ENCODE data around the gene SRC.
A peak's percentile ranks its signal among the peaks of the same experiment; 100 is the strongest.

Gene SRC

DNA sequence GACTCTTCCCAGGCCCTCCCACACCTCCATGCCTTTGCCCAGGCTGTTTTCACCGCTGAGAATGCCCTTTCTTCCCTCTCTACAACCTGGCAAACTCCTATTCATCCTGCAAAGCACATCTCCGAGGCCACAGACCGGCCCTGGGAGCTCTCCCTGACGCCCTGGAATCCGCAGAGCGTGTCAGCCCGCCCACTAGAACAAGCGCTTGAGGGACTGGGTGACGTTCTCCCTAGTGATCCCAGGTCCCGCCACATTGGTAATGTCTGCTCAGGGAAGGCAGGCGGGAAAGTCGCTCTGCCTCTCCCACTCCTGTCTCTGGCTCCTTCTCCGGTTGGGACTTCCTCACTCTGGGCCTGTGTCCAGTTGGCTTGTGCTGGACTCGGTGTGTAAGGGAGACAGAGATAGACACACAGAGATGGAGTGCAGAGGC lies 61.6 kb downstream of the SRC start:
- peak in 20 of 58 donors; percentile 10 to 71 (median 27) for DNase-seq

DNA sequence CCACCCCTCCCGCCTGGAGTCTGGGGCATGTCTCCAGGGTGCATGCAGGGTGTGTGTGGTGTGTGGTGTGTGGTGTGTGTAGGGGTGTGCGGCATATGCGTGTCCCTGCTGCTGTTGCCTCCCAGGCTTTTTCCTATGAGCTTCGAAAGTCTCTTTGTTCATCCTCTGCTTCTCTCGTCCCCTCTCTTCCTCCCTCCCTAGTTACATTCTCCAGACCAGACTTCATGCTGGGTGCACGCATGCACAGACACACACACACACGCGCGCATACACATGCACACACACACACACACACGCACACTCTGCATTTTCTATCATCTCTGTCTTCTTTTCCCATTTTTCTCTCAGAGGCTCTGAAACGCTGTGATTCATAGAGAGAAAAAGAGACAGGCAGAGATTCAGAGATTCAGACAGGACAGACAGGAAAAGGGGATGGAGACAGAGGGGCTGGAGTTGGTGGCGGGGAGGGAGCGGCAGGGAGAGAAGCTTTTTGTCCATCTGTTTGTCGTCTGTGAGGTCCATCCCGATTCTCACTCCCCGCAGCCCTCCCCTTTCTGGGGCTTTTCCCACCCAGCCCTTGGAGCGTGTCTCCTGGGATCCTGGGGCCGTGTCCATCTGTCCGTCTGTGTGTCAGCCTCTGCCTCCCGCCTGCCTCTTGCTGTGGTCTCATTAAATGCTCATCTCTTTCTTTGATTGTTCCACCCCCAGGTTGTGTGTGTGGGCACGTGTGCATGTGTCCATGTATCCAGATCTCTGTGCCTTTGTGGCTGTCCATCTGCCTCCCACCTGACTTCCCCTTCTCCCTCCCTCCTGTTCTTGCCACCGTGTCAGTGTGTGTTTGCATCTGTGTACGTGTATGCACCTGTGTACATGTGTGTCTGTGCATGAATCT lies 62.6 kb downstream of the SRC start:
- peak in 20 of 58 donors; percentile 12 to 58 (median 22) for DNase-seq

DNA sequence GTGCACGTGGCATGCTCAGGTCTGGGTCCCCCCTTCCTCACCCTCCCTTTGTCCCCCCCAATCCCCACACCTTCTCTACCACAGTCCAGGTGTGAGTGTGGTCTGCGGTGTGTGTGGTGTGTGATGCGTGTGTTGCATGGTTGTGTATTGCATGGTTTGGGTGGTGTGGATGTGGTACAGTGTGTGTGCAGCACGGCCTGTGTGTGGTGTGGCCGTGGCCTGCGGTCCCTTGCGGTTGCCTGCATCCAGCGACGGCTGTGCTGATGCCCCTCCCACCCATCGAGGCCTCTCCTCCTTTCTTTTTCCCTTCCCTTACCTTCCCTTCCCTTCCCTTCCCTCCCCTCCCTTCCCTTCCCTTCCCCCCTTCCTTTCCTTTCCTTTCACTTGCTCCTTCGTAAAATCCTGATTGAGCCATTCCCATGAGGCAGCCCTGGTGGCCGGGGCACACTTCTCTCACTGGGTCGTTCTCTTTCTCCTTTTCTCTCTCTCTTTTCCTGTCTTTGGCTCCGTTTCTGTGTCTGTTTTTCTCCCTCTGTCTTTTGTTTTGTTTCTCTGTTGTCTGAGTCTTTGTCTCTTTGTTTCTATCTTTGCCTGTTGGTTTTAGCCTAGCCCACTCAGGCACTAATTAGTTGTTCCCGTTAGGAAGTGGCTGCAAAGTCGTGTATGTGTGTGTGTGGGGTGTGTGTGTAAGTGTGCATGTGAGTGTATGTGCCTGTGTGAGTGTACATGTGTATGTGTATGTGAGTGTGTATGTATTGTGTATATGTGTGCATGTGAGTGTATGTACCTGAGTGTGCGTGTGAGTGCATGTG lies 65.7 kb downstream of the SRC start:
- DNase-seq: no peak

DNA sequence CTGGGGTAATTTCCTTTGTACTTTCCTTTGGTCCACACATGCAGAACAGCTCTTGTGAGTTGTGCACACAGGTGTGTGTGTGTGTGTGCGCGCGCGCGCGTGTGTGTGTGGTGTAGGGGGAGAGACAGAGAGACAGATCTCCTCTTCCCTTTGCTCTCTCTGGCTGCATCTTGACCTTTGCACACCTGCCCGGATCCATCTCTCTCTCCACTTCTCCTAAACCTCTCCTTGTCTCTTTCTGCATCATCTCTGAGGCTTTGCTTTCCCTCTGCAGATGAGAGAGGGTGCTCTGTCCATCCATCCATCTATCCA lies 67.0 kb downstream of the SRC start:
- no peak for DNase-seq

DNA sequence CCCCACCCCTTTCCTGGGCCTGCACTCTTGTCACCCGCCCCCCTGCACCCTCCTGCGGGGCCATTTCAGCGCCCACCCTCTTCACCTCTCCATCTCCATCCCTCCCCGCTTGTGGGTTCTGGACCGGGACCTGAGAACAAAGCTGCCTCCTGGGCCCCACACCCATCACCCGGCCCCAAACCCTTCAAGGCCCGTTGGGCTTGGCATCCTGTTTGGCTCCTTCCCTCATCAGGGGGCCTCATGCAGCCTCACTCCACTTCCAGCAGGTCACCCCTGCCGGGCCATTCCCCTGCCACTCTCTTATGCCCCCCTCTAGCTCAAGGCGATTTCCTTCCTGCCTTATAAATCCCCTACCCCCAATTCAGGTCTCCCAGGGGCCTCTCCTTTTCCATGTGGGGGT lies 67.4 kb downstream of the SRC start:
- DNase-seq: no peak

DNA sequence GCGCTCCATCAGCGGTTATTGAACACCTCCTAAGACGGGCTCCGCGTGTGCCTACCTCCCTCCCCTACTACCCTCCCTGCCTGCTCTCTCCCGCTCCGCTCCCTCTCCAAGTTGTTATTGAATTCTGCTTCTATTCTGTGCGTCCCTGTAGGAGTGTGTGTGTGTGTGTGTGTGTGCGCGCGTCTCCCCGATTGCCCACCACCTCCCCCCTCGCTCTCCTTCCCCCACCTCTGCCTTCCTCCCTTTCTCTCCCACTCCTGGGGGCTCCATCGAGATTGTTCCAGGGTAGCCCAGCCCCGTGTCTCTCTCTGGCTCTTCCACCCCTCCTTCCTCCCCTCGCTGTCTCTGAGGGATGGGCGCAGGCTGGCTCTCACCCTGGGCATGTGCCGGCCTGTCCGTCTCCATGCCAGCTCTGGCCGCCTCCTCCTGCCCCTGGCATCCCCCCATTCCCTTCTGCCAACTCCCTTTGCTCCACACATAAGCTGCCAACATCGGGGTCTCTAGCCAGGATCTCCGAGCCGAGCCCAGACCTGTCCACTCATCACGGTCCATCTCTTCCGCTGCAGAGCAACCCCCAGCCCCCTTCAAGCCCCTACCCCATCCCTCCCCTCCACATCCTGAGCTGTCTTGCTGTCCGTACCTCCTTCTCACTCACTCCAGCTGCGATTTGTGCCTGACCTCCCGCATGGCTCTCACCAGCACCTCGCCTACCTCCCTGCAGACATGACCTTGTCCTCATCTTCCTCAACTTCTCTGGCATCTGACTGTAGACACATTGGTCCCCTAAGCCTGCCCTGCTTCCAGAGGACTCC lies 68.5 kb downstream of the SRC start:
- peak in 3 of 58 donors; percentile 8 to 39 (median 21) for DNase-seq

DNA sequence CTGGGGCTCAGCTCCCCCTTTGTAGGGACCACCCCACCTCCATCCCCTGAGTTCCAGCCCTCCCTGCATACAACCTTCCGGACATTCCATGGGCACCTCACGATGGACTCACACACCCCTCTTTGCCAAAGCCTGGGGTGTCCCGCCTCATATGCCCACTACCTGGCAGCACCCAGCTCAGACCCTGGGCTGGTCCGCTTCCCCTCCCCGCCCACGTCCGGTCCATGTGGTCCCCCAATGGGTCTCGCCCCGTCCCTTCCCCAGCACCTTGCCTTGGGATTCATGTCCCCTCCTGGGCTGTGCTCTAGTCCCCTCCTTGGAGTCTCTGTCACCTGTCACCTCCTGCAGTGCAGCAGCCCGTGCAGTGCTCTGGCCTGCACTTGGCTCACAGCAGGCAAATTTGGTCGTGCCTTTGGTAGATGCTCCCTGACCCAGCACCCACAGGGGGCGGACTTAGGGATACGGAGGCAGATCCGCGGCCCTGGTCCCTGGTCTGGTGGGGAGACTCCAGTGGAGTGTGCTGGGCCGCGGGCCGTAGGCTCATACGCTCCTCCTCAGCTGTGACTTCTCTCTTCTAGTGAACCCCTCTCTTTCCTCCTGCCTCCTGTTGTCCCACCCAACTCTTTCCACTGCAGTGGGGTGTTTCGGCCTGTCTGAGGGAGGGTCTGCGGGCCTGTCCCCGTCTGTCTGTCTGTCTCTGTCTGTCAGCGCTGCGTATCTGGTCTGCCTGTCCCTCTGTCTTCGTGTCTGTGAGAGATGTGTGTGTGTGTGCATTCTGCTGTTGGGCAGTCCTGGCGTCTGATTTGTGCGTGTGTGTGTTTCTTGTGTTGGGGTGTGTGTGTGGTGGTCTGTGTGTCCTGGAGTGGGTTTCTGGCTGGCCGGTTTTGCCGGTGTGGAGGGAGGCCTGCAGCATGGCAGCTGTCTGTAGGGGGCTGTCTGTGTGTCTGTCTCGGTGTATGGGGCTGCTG lies 69.5 kb downstream of the SRC start:
- no peak for DNase-seq

DNA sequence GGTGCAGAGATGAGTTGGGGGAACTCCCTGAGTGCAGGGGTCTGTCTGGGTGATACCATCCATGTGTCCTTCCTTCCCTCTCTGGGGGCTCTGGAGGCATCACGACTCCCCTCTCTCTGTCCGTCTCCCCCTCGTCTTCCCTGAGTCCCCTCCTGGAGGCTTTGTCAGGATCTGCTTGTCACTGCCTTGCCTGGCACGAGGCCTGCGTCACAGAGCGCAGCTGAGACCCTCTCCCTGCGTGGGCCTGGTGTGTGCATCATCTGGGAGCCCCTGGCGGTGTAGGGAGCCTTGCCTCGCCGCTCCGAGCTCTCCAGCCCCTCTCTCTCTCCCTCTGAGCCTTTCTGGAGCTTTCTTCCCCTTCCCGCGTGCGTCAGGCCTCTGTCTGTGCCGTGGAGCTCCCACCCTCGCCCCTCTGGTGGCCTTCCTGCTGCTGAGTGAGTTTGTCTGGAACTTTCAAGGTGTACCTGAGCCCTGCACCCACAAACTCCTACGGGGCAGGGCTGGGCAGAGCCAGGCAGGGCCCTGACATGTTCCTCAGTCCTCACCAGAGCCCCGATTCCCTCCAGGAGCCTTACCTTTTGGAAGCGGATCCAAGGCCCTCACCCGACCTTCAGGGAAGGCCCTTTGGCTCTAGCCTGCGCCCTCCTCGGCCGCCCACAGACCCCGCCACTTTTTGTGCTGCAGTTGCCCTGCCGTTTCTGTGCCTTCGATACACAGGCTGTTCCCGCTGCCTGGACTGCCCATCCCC lies 70.3 kb downstream of the SRC start:
- DNase-seq: no peak

DNA sequence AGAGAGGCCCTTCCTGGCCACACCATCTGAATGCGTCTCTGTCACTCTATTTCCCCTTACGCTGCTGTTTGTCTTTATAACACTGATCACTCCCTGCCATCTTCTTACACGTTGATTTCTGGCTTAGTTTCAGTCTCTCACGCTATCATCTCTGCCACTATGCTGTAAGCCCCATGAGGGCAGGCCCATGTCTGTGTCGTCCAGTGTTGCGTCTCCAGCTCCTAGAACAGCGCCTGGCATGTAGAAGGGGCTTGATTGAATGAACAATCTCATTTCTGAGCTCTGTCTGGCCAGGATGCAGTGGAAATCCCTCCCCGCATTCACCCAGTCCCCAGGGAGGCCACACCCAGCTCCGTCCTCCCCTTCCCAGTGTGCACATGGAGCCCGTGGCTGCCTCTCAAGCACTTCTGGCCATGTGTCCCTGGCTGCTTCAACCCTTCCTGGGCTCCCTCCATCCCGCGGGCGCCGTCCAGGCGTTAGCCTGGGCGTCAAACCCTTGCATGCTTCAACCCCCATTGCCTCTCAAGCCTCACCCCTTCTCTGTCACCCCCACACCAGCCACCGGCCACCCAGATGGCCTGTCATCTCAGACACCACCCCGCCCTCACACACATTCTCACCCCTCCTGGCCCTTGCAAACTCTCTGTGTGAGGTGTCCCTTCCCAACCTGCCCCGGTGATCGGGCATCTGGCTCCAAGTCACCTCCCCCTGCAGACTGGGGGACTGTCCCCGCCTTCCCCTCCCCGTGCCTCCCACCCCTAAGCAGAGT lies 71.1 kb downstream of the SRC start:
- DNase-seq: no peak

DNA sequence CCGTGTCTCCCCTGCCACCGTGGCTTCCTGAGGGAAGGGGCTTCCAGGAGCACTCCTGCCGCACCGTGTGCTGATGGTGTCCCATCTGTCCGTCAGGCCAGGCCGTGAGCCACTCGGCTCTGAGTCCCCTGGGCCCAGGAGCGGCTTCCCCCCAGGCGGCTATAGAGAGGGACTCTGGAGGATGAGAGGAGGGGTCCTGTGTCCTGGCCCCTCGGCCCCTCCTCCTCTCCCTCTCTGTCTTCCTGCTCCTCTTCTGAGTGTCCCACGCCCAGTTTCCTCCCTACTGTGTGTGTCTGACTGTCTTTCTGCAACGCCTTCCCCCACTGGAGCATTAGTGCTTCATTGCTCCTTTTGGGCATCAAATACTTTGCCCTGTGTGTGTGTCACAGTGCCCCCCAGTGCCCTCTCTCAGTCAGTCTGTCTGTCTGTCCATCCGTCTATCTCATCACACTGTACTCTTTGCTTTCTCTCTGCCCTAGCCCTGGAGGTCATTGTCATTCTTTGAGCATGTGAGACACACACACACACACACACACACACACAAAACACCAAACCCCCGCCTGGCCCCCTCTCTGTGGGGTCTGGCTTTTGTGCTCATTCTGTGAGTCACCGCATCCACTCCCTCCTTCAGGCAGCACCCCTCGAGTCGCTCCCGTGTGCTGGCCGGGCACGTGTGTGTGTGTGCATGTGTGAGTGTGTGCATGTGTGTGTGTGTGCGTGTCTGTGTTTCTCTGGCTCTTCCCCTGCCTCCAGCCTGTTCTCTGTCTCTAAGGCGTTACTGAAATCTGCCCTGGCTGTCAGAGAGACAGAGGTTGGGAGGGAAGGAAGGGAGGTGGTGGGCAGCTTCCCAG lies 71.9 kb downstream of the SRC start:
- no peak for DNase-seq

DNA sequence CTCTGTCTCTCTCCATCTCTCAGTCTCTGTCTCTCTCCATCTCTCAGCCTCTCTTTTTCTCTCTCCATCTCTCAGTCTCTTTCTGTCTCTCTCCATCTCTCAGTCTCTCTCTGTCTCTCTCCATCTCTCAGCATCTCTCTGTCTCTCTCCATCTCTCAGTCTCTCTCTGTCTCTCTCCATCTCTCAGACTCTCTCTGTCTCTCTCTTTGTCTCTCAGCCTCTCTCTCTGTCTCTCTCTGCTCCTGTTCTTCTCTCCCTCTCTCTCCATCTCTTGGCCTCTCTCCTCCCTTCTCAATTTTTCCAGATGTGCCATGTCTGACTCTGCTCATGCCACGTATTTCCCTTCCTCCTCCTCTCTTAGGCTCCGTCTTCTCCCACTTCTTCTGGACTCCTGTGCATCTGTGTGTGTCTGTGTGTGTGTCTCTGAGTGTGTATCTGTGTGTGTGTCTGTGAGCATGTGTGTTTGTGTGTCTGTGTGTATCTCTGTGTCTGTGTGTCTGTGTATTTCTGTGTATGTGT lies 72.7 kb downstream of the SRC start:
- DNase-seq: no peak

DNA sequence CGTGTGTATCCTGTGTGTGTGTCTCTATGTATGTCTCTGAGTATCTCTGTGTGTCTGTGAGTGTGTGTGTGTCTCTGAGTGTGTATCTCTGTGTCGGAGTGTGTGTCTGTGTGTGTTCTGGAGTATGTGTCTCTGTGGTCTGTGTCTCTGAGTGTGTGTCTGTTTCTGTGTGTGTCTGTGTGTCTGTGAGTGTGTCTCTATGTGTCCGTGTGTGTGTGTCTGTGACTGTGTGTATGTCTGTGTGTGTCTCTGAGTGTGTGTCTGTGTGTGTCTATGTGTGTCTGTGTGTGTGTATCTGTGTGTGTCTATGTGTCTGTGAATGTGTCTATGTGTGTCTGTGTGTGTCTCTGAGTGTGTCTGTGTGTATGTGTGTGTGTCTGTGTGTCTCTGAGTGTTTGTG lies 73.4 kb downstream of the SRC start:
- no peak for DNase-seq

DNA sequence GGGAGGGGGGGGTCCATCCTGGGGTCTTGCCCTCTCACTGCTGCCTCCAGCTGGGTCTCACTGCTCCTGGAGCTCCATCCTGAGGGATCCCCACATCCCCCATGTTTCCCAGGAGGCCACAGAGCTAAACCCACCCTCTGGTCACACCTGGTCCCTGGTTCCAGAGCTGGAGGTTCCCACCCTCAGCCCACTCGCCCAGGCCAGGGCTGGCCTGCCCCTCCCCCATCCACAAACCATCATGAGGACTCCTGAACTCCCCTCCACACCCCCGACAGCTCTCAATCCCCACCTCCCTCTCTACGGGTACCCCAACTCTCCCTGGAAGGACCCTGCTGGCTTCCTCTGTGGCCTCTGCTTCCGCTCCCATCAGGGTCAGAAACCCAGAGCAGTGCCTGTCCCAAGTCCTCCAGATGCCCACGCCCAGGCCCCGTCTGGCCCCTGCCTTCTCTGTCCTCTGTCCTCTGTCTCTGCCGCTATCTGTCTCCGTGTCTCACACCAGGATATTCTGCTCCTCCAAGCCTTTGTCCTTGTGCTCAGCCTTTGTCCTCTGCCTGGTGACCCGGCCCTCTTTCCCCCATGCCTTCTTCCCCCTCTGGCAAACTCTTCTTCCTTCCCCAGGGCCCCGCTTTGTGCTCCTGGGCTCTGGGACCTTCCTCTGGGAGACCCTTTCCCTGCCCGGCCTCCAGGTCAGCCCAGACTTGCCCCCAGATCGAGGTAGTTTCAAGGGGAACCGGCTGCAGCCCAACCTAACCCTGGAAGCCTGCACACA lies 74.0 kb downstream of the SRC start:
- no peak for DNase-seq

DNA sequence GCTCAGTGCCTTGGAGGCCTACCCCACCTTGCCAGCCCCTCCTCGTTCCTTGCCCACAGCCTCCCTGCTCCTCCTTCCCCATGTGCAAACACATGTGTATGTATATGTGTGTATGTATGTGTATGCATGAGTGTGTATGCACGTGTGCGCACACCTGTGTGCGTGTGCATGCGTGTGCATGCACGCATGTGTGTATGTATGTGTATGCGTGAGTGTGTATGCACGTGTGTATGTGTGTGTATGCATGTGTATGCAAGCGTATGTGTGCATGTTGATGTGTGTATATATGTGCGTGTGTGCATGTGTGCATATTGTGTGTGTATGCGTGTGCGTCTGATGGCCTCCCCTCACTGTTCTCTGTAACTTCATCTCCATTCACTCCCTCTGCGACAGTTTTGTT lies 74.7 kb downstream of the SRC start:
- no peak for DNase-seq

DNA sequence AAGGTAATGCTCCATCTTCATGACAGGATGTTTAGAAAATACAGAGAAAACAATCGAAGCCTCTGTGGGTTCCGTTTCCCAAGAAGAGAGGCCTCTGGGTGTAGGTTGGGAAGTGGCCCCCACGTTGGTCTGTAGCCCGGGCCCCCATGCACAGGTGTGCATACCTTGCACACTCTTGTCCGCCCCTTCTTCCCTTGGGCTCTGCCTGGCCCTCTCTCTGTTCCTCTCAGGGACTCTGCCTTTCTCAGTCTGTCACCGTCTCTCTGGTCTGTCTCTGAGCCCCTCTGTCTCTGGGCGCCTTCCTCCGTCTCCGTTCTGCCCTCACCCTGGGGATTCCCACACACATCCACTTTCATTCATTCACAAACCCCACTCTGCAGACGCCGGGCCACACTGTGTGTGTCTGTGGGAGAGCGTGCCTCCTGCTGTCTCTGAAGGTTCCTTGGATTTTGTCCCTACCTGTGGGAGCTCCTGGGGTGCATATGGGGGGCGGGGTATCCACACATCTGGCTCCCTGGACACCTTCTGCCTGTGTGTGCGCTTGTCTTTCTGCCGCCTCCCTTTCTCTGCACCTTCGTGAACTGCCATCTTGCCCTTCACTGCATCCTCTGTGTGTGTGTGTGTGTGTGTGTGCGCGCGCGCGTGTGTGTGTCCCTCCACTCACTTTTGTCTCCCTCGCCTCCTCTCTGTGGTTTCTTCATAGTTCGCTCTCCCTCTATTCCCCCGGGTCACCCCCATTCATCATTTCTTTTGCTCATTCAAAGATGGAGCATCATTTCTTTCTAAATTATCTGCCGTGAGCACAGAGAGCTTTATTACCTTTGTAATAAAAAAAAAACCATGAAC lies 75.3 kb downstream of the SRC start:
- DNase-seq: no peak

DNA sequence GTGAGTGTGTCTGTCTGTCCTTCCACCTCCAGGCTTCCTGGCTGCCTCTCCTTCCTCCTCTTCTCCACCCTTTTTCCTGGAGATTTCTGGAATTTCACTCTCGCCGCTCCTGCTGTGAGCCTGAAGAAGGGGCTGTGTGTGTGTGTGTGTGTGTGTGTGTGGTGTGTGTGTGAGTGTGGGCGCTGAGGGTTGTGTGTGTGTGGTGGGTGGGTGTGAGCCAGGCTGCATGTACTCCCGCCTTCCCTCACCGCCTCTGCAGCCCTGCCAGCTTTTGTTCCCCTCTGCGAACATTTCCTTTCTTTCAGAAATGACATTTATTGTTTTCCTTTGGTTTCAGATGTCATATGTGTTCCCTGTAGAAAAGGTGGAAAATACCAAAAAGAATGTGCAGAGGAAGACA lies 76.0 kb downstream of the SRC start:
- DNase-seq: peak in 27 of 58 donors; percentile 3 to 75 (median 34)

Measured in anterior cingulate cortex (tissue), 58 donors.